ENCODE data around the gene SPCS2. TPM values are rescaled to one million over a fixed set of nuclear protein-coding genes. Genes with fewer than 3 reads are reported as not detected.

SPCS2 gene
- total RNA-seq, 1 experiment from 2014 or later, result 328 TPM

- Mint-ChIP-seq H3K4me3 (ENCODE audit: unreplicated experiment) (no peak overlapping the region), H3K27ac (ENCODE audit: unreplicated experiment) (no peak overlapping the region), H3K4me1 (ENCODE audit: low read depth, unreplicated experiment) (peaks cover 10% of the 10 kb centered on the region), H3K36me3 (ENCODE audit: insufficient read depth, unreplicated experiment) (peaks cover 29% of the 10 kb centered on the region), H3K9me3 (ENCODE audit: unreplicated experiment) (no peaks in the 10 kb centered on the region), H3K27me3 (ENCODE audit: insufficient read depth, unreplicated experiment) (no peaks in the 10 kb centered on the region)
- ChIA-PET CTCF (no interaction called here), POLR2A (interaction anchor here (0.6 kb wide), 1 partner anchor 28 kb away, joined by 3 read pairs; no protein-coding TSS in a partner anchor)
- Histone ChIP-seq H3K27me3 (replicated peaks; ENCODE audit: control insufficient read depth, insufficient read depth, low read length) (no peaks in the 10 kb centered on the region), H3K9me3 (no peaks in the 10 kb centered on the region), H3K4me1 (peaks cover 5% of the 10 kb centered on the region), H3K4me3 (ENCODE audit: low read depth, low read length) (no peak overlapping the region), H3K36me3 (ENCODE audit: control insufficient read depth, insufficient read depth, low read length) (peaks cover 2% of the 10 kb centered on the region; the same call in 1 of the 2 replicates)
- intact Hi-C loops (cut with micrococcal nuclease; ENCODE audit: unreplicated experiment), result no loop called here
- BruUV-seq (replicated peaks), result no TSS peak
- TF ChIP-seq CTCF (IDR thresholded peaks at IDR 0.05; ENCODE audit: insufficient read depth in 1 of 2, low read depth in 1 of 2, low read length in 1 of 2, severe bottlenecking in 1 of 2, unreplicated experiment in 1 of 2), result no peak
- no peak for DNase-seq
These were observed 3.7 kb downstream of the SPCS2 start for GRCh38 chr11:74952752-74953151.

GRCh38 chr11:74953451-74953850 is 4.4 kb downstream of the SPCS2 start:
- peaks cover 2% of the 10 kb centered on the region; the same call in 1 of the 2 replicates for H3K36me3 ChIP-seq (ENCODE audit: control insufficient read depth, insufficient read depth, low read length)
- no peaks in the 10 kb centered on the region for H3K9me3 ChIP-seq
- Mint-ChIP-seq H3K27ac (ENCODE audit: unreplicated experiment) (no peak overlapping the region), H3K4me3 (ENCODE audit: unreplicated experiment) (no peak overlapping the region), H3K27me3 (ENCODE audit: insufficient read depth, unreplicated experiment) (no peaks in the 10 kb centered on the region), H3K36me3 (ENCODE audit: insufficient read depth, unreplicated experiment) (peaks cover 29% of the 10 kb centered on the region), H3K9me3 (ENCODE audit: unreplicated experiment) (no peaks in the 10 kb centered on the region), H3K4me1 (ENCODE audit: low read depth, unreplicated experiment) (peaks cover 10% of the 10 kb centered on the region)
- ChIA-PET CTCF (no interaction called here), POLR2A (no interaction called here)
- H3K4me3 ChIP-seq (ENCODE audit: low read depth, low read length), result no peak overlapping the region
- no TSS peak for BruUV-seq (replicated peaks)
- DNase-seq, result no peak
- no peaks in the 10 kb centered on the region for H3K27me3 ChIP-seq (replicated peaks; ENCODE audit: control insufficient read depth, insufficient read depth, low read length)
- no peak for TF ChIP-seq CTCF (IDR thresholded peaks at IDR 0.05; ENCODE audit: insufficient read depth in 1 of 2, low read depth in 1 of 2, low read length in 1 of 2, severe bottlenecking in 1 of 2, unreplicated experiment in 1 of 2)
- peaks cover 5% of the 10 kb centered on the region for H3K4me1 ChIP-seq
- intact Hi-C loops (cut with micrococcal nuclease; ENCODE audit: unreplicated experiment), result no loop called here

GRCh38 chr11:74954199-74954598 is 5.1 kb downstream of the SPCS2 start:
- CTCF ChIA-PET, result no interaction called here
- no peaks in the 10 kb centered on the region for H3K9me3 Mint-ChIP-seq (ENCODE audit: unreplicated experiment)
- no peak overlapping the region for H3K4me3 Mint-ChIP-seq (ENCODE audit: unreplicated experiment)
- no peak for TF ChIP-seq CTCF (IDR thresholded peaks at IDR 0.05; ENCODE audit: insufficient read depth in 1 of 2, low read depth in 1 of 2, low read length in 1 of 2, severe bottlenecking in 1 of 2, unreplicated experiment in 1 of 2)
- no peak for DNase-seq
- H3K27ac Mint-ChIP-seq (ENCODE audit: unreplicated experiment), result no peak overlapping the region
- no TSS peak for BruUV-seq (replicated peaks)
- peaks cover 5% of the 10 kb centered on the region for H3K4me1 ChIP-seq
- intact Hi-C loops (cut with micrococcal nuclease; ENCODE audit: unreplicated experiment), result no loop called here
- H3K9me3 ChIP-seq, result no peaks in the 10 kb centered on the region
- POLR2A ChIA-PET, result no interaction called here
- no peak overlapping the region for H3K4me3 ChIP-seq (ENCODE audit: low read depth, low read length)
- no peaks in the 10 kb centered on the region for H3K27me3 ChIP-seq (replicated peaks; ENCODE audit: control insufficient read depth, insufficient read depth, low read length)
- peaks cover 24% of the 10 kb centered on the region for H3K36me3 Mint-ChIP-seq (ENCODE audit: insufficient read depth, unreplicated experiment)
- peaks cover 10% of the 10 kb centered on the region for H3K4me1 Mint-ChIP-seq (ENCODE audit: low read depth, unreplicated experiment)
- no peaks in the 10 kb centered on the region for H3K27me3 Mint-ChIP-seq (ENCODE audit: insufficient read depth, unreplicated experiment)
- peaks cover 2% of the 10 kb centered on the region; the same call in 1 of the 2 replicates for H3K36me3 ChIP-seq (ENCODE audit: control insufficient read depth, insufficient read depth, low read length)

Data from Caco-2 (cell line).